ENCODE results near the gene CACNA1B.

GRCh38 chr9:137860361-137860760 lies 17.2 kb upstream of the CACNA1B start:
- TF ChIP-seq EP300 (IDR thresholded peaks at IDR 0.05) (no peak), CTCF (IDR thresholded peaks at IDR 0.05) (no peak)

Data from suprapubic skin (tissue), 3 donors.